22Rv1 (cell line): Measurements from ENCODE around the gene TMEM151B.

Experiments used
- H3K27ac ChIP-seq: fragments of 450-650 bp; 2 replicates; pipeline ENCODE4 v1.5.1; 2017
- ZFX ChIP-seq: fragments of 450-650 bp; IDR thresholded peaks from 2 replicates; pipeline ENCODE4 v1.6.1; 2017; ENCODE audit warnings: antibody characterized with exemption, borderline replicate concordance
- TF ChIP-seq, protein P1 (sequence below): fragments of 450-650 bp; IDR thresholded peaks from 2 replicates; pipeline ENCODE4 v1.5.1; 2017; ENCODE audit warnings: mild to moderate bottlenecking

The TMEM151B gene

DNA sequence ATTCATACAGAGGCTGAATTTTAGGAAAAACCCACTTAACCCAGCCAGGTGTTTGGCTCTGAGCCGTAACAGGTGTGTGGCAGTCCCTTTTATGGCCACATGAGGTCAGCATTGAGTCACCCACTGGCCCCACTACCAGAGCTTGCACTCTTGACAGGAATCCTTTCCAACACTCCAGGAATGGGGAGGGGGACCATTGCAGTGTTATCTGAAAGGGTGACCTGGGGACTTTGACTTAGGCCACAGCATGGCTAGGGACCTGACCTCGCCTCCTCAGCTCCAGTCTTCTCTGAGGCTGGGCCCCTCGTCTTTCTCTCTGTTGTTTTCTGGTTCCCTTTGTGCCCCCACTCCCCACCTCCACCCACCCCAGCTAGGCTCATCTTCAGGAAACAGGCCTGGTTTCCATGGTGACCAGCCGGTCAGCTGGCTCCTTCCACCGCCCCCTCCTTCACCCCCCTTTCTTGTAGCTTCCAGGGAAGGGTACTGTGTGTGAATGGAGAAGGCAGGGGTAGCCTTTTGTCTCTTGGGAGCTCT lies 2.1 kb upstream of the TMEM151B start:
- TF ChIP-seq, protein P1, sequence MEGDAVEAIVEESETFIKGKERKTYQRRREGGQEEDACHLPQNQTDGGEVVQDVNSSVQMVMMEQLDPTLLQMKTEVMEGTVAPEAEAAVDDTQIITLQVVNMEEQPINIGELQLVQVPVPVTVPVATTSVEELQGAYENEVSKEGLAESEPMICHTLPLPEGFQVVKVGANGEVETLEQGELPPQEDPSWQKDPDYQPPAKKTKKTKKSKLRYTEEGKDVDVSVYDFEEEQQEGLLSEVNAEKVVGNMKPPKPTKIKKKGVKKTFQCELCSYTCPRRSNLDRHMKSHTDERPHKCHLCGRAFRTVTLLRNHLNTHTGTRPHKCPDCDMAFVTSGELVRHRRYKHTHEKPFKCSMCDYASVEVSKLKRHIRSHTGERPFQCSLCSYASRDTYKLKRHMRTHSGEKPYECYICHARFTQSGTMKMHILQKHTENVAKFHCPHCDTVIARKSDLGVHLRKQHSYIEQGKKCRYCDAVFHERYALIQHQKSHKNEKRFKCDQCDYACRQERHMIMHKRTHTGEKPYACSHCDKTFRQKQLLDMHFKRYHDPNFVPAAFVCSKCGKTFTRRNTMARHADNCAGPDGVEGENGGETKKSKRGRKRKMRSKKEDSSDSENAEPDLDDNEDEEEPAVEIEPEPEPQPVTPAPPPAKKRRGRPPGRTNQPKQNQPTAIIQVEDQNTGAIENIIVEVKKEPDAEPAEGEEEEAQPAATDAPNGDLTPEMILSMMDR, result peak; percentile 96
- TF ChIP-seq ZFX, result no peak

DNA sequence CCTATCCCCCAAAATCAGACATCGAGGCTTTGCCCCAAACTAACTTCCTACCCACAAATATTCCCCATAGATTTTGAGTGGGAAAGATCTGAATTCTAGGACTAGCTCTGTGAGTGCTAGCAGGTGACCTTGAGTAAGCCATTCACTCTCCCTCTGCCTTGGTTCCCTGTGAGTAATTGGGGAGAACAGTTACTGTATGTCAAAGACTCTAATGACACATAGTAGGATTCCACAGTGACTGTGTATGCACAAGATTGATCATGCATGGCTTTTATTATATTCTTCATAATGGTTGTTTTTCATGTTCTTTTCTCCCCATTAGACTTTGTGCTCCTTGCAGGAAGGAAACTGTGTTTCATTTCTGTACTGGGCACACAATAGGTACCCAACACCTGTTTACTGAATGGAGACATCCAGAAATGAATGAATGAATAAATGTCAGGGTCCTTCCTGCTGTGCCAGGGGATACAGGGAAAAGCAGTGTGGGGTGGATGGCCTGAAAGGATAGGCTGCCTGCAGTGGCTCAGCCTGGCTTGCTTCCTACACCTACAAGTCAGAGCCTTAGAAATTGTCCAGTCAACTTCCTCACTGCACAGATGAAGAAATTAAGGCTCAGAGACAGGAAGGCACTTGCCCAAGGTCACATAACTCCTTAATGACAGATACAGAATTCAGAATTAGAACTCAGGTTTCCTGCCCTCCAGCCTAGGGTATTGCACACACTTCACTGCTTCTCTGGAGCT lies 901 bp upstream of the TMEM151B start:
- no peak overlapping the region for H3K27ac ChIP-seq
- TF ChIP-seq ZFX, result no peak
- TF ChIP-seq, protein P1, result no peak

More for the DNA sequence above, 2.1 kb upstream of the TMEM151B start:
- no peak overlapping the region for H3K27ac ChIP-seq

DNA sequence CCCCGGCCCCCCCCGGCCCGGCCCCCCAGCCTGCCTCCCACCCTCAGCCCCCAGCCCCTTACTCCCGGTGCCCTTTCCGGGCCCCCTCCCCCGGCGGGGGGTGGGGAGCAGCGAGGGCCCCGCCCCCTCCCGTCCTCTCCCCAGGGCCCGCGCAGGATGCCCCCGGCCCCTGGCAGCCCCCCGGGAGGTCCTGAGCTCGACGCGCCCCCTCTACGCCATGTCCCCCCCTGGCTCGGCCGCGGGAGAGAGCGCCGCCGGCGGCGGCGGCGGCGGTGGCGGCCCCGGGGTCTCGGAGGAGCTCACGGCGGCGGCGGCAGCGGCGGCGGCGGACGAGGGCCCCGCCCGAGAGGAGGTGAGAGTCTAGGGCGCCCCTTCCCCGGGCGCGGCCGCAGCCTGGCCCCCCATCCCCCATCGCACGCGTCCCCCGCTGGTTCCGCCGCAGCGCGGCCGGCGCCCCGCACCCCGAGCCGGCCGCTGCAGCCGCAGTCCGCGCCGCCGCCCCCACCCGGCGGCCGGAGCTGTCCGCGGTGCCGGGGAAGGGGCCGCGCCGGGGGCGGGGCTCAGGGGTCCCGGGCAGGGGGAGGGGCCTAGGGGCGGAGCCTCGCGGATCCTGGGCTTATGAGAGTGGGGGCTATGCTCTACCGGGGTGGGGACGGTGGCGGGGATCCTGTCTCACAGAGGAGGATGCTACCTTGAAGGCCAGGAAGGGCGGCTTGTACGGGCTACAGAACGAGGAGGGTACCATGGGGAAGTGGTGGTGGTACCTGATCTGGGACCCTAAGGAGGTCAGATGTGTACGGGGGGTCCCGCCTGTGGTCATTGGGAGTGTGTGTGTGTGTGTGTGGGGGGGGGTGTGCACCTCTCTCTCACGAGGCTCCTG lies 516 bp downstream of the TMEM151B start:
- H3K27ac ChIP-seq, result no peak overlapping the region
- TF ChIP-seq, protein P1, result peak; percentile 28
- TF ChIP-seq ZFX, result no peak

DNA sequence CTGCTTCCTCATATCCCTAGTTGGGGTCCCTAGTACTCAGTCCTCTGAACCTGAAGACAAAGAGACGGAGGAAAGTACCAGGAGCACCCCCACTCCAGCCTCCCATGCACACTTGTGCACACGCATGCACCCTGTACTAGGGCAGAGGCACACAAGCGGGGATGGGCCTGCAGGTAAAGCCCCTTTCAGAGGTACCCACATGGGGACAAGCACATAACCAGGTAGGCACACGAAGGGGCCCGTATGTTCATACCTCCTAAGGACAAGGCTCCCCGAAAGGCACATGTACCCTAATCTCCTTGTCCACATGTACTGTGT lies 1.1 kb downstream of the TMEM151B start:
- TF ChIP-seq, protein P1, result no peak
- no peak for TF ChIP-seq ZFX
- H3K27ac ChIP-seq, result no peak overlapping the region

DNA sequence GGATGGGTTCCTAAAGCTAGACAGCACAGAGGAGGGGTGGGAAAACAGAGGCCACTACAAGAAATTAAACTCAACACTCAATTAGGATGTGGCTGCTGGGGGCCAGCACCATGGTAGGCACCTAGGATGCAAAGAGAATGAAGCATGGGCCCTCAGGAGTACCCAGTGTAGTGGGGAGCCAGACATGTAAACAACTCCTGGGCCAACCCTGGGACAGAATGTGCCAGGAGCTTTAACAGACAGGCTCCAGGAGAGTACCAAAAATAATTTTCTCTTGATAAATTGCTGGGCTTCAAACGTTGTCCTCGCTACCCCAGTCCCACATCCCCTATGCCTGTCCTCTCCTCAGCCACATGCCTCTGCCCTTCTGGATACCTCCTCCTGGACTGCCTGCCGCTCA lies 1.7 kb downstream of the TMEM151B start:
- TF ChIP-seq, protein P1, result no peak
- TF ChIP-seq ZFX, result no peak

DNA sequence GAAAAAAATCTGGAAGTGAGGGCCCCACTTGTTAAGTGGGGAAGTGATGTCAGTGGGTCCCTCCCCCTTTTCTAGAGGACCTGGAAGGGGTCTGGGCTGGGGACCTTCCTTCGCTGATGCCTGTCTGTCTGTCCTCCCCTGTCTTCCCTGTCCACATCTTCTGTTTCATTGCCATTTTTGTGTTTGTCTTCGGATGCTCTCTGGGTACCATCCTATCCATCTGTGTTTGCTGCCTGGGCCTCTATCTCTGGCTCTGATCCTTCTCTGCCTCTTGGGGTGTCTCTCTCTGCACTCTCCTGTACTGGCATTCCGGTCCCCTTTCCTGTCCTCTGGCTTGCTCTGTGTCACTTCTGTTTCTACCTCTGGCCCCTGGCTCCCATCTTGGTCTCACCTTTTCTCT lies 2.3 kb downstream of the TMEM151B start:
- H3K27ac ChIP-seq, result no peak overlapping the region
- TF ChIP-seq, protein P1, result no peak
- TF ChIP-seq ZFX, result no peak

More for the DNA sequence above, 1.7 kb downstream of the TMEM151B start:
- no peak overlapping the region for H3K27ac ChIP-seq
